Measurements from ENCODE around the gene ADAM23.

- TF ChIP-seq CTCF (IDR thresholded peaks at IDR 0.05) = no peak
- TF ChIP-seq POLR2A (IDR thresholded peaks at IDR 0.05) = no peak
Measured at GRCh38 chr2:206396211-206396610, 47.1 kb upstream of the ADAM23 start.

All from thyroid gland (tissue), 4 donors.